Left ventricle myocardium inferior (tissue), 1 donor: Measurements from ENCODE around the gene TRMU. TPM values are rescaled to one million over a fixed set of nuclear protein-coding genes. Genes with fewer than 3 reads are reported as not detected.

Experiments
- DNase-seq: peaks from one replicate; pipeline ENCODE4 v3.0.0-alpha.2; 2020
- H3K27ac ChIP-seq: fragments of 200-600 bp; replicated peaks from 2 replicates; pipeline ENCODE4 v1.8.0; 2021
- H3K27me3 ChIP-seq: fragments of 200-600 bp; 2 replicates; pipeline ENCODE4 v1.8.0; 2021; ENCODE audit warnings: low read depth
- H3K36me3 ChIP-seq: fragments of 200-600 bp; 2 replicates; pipeline ENCODE4 v1.8.0; 2021
- H3K4me1 ChIP-seq: fragments of 200-600 bp; 2 replicates; pipeline ENCODE4 v1.8.0; 2021
- H3K4me3 ChIP-seq: fragments of 200-600 bp; 2 replicates; pipeline ENCODE4 v1.8.0; 2021; ENCODE audit warnings: mild to moderate bottlenecking, moderate library complexity
- H3K9me3 ChIP-seq: fragments of 200-600 bp; replicated peaks from 2 replicates; pipeline ENCODE4 v1.8.0; 2021
- intact Hi-C: fragments of 100-400 bp; cut with micrococcal nuclease; formaldehyde crosslinking; loops from one replicate; pipeline ENCODE4 v1.11.0; 2022
- long read RNA-seq: library from polyadenylated mRNA; unstranded; transcript quantifications from one replicate; pipeline ENCODE4 v2.0.0, GENCODE V29; 2021
- total RNA-seq: library from RNA; stranded (reverse); fragmentation: NEBNext Ultra II Directional; extraction: Animal tissue kit (Norgen Biotek cat#: 25700); gene quantifications from one replicate; pipeline ENCODE4 v1.2.1, GENCODE V29; 2021
- TF ChIP-seq, protein P1 (sequence below): fragments of 200-600 bp; IDR thresholded peaks from 2 replicates; pipeline ENCODE4 v1.8.0; 2021; ENCODE audit warnings: antibody characterized with exemption, mild to moderate bottlenecking, borderline replicate concordance
- donor health status: DM: no; HTN: yes; CAD: no; lungs with severe emphysema.

TRMU gene, protein sequence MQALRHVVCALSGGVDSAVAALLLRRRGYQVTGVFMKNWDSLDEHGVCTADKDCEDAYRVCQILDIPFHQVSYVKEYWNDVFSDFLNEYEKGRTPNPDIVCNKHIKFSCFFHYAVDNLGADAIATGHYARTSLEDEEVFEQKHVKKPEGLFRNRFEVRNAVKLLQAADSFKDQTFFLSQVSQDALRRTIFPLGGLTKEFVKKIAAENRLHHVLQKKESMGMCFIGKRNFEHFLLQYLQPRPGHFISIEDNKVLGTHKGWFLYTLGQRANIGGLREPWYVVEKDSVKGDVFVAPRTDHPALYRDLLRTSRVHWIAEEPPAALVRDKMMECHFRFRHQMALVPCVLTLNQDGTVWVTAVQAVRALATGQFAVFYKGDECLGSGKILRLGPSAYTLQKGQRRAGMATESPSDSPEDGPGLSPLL
- total RNA-seq, result 42.0 TPM
- long read RNA-seq, transcript TRMU-201 (11 exons, 1,940 nt), result major isoform, 30 of 90 reads
- long read RNA-seq, transcript TRMU-202 (10 exons, 1,381 nt), result minor isoform, 5 of 90 reads
- long read RNA-seq, partial matches to known transcripts, result 6 of 90 reads
- long read RNA-seq, other reads (novel, unspliced or antisense), result 33 of 90 reads

DNA sequence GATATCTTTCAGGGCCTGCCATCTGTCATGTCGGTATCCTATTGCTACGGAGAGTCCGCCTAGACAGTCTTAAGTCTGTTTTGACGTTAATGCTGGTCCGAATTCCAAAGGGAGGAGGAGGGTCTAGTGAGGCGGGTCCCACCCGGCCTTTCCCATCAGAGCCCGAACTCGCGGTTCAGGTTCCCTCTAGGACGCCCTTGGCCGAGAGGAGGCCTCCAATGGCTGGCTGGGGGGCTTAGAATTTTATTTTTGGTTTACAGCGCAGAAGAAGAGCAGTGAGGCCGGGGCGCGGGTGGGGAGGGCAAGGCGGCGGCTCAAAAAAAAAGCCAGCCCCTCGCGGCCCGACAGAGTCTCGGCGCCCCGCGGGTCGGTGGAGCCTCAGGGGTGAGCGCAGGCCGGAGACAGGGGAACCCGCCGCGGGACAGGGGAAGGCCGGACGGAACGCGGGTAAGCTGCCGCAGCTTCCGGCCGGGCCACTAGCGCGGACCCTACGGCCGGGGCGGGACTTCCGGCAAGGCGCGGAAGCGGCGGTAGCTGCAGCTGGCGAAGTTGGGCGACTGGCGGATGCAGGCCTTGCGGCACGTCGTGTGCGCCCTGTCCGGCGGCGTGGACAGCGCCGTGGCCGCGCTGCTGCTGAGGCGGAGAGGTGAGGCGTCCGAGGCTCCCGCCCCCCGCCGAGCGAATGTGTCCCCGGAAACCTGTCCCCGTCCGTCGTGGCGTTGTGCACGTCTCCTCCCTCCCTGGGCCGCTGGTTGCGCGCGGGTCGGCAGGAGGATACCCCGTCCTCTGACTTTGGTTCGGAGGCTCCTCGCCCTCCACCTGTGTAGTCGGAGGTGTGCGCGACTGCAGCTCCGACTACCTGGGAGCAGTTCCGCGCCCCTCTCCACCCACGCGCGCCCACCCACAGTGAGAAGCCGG is at the start of gene TRMU:
Gene TRMU, plus strand, starts transcription at position 514 of the 918 bp plus-strand sequence. Its CDS starts 51 bp downstream, at position 565.
- intact Hi-C loops, result no loop called here
- Histone ChIP-seq H3K27me3 (no peaks in the 10 kb centered on the region), H3K36me3 (peaks cover 30% of the 10 kb centered on the region)

DNA sequence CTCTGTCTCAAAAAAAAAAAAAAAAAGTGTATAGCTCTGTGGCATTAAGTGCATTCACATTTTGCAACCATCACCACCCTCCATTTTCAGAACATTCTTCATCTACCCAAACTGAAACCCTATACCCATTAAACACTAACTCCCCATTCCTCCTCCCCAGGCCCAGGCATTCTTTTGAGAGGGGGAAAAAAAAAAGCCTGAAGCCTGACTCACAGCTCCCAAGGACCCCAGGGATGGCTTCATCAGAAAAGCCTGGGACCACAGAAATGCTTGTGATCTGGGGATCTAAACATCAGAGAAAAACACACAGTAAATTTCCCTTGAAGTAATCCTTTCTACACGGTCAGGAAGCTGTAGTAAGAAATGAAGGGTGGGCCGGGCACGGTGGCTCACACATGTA is 49.5 kb upstream of the TRMU start:
- Histone ChIP-seq H3K9me3 (no peaks in the 10 kb centered on the region), H3K27me3 (no peaks in the 10 kb centered on the region), H3K4me3 (no peak overlapping the region), H3K27ac (no peak overlapping the region), H3K4me1 (peaks cover 44% of the 10 kb centered on the region), H3K36me3 (peaks cover 73% of the 10 kb centered on the region)
- intact Hi-C loops, result no loop called here
- TF ChIP-seq, protein P1, sequence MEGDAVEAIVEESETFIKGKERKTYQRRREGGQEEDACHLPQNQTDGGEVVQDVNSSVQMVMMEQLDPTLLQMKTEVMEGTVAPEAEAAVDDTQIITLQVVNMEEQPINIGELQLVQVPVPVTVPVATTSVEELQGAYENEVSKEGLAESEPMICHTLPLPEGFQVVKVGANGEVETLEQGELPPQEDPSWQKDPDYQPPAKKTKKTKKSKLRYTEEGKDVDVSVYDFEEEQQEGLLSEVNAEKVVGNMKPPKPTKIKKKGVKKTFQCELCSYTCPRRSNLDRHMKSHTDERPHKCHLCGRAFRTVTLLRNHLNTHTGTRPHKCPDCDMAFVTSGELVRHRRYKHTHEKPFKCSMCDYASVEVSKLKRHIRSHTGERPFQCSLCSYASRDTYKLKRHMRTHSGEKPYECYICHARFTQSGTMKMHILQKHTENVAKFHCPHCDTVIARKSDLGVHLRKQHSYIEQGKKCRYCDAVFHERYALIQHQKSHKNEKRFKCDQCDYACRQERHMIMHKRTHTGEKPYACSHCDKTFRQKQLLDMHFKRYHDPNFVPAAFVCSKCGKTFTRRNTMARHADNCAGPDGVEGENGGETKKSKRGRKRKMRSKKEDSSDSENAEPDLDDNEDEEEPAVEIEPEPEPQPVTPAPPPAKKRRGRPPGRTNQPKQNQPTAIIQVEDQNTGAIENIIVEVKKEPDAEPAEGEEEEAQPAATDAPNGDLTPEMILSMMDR, result no peak
- DNase-seq, result no peak

More for the DNA sequence above, at the start of gene TRMU:
- TF ChIP-seq, protein P1, result peak; percentile 15
- Histone ChIP-seq H3K4me3 (peak within 1 kb of the TSS; percentile 98), H3K4me1 (peaks cover 43% of the 10 kb centered on the region), H3K9me3 (no peaks in the 10 kb centered on the region), H3K27ac (peak within 1 kb of the TSS; percentile 96)
- DNase-seq, result peak; percentile 90

DNA sequence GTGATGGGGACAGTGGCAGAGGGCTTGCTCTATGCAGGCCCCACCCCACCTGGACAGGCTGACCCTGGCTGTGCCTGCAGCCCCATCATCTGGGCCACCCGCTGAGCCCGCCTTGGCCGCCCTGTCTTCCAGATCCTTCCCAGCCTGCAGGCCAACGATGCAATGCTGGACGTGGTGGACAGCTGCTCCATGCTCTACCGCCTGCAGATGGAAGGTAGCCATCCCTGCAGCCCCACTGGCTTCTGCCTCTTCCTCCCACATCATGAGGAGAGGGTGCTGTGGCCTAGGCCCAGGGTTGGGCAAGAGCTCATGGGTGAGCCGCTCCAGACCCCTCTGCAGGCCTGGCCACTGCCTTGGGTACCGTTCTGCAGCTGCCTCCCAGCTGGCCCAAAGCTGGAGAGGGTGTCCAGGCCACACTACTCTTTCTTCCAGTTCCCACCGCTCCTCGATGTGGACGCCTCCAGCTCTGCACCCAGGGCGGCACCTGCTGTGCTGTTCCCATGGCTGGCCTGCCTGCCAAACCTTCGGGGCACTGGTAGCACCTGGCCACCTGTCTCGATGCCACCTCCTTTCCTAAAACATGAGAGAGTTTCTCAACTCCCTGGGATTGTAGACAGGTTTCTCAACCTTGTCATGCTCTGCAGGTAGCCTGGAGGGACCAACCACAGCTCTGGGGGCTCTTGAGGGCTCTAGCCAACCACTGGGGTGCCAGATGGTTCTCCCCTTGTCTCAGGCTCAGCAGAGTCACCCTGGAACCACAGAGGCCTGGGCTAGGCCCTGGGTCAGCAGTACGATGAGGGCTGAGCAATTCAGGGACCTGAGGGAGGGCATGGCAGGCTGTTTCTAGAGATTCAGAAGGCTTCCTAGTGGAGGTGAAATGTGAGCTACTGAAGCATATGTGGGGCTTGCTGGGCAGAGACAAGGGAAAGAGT is 48.3 kb upstream of the TRMU start:
- peaks cover 8% of the 10 kb centered on the region for H3K9me3 ChIP-seq
- H3K4me1 ChIP-seq, result peaks cover 52% of the 10 kb centered on the region
- TF ChIP-seq, protein P1, result no peak
- no peak for DNase-seq
- H3K27me3 ChIP-seq, result no peaks in the 10 kb centered on the region
- peaks cover 73% of the 10 kb centered on the region for H3K36me3 ChIP-seq
- intact Hi-C loops, result no loop called here
- H3K27ac ChIP-seq, result peak overlapping the region; percentile 86
- H3K4me3 ChIP-seq, result peak overlapping the region; percentile 46

DNA sequence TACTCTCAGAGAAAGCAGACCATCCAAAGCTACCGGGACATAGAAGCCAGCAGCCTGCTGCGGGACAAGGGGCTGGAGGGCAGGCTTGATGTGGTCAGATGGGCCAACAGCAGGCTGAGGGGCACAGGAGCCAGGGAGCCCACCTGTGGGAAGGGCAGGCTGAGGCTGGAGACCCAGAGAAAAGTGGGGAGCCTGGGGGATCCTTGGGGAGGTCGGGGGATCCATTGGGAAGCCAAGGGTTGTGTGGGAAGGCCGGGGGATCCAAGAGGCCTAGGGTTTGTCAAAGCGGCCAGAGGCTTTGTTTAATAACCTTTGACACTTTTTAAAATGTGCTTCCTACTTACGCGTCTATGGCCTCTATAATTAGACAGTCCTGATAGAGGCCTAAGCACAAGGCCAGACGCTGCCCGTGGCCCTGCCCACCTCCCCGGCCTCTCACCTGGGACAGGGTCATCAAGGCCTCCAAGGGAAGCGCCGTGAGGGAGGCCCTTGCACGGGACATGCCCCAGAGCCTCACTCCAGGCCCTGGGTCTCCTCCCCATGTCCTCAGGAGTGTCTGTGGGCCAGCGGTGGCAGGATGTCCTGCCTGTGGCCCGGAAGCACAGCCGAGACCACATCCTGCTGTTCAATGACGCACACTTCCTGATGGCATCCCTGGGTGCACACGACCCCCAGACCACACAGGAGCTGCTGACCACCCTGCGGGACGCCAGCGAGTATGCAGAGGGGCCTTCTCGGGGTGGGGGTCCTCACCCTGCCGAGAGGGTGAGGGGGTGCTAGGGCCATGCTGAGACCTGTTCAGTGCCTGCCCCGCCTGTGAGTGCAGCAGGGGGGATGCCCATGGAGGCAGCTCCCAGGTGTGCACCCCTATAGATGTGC is 47.4 kb upstream of the TRMU start:
- H3K36me3 ChIP-seq, result peaks cover 73% of the 10 kb centered on the region
- H3K4me3 ChIP-seq, result peak overlapping the region; percentile 46
- no peaks in the 10 kb centered on the region for H3K27me3 ChIP-seq
- peak overlapping the region; percentile 86 for H3K27ac ChIP-seq
- intact Hi-C loops, result no loop called here
- peak; percentile 51 for DNase-seq
- TF ChIP-seq, protein P1, result no peak
- H3K4me1 ChIP-seq, result peaks cover 52% of the 10 kb centered on the region
- peaks cover 8% of the 10 kb centered on the region for H3K9me3 ChIP-seq
